Ecto neural progenitor cell (in vitro differentiated cells): ENCODE results near the gene EFHB.
"Not testable (repeated sequence)": the region's sequence is repeated elsewhere in the genome, so short reads cannot be mapped to it uniquely, and the experiment has no call there.

Experiments used
- DNase-seq: peaks from one replicate; pipeline ENCODE4 v3.0.0-alpha.2; 2018; ENCODE audit warnings: low spot score

Gene EFHB

DNA sequence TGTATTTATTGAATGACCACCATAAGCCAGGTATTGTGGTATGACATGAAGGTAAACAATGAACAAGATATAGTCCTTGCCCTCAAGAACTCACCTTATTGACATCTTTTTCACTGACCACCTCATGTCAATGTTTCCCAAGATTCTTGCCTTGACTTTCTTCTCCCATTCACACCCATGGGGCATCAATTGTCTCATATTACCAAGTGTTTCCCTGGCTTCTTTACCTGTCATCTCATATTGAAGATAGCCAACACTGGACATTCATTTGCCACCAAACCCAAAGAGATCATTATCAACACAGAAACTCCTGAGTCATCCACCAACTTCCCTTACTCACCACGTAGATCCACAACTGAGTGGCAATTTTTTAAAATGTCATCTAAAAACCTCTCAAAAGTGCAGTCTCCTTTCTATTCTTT lies 2.2 kb downstream of the EFHB start:
- no peak for DNase-seq

GRCh38 chr3:19931180-19931692 lies 2.8 kb downstream of the EFHB start:
- no peak for DNase-seq

DNA sequence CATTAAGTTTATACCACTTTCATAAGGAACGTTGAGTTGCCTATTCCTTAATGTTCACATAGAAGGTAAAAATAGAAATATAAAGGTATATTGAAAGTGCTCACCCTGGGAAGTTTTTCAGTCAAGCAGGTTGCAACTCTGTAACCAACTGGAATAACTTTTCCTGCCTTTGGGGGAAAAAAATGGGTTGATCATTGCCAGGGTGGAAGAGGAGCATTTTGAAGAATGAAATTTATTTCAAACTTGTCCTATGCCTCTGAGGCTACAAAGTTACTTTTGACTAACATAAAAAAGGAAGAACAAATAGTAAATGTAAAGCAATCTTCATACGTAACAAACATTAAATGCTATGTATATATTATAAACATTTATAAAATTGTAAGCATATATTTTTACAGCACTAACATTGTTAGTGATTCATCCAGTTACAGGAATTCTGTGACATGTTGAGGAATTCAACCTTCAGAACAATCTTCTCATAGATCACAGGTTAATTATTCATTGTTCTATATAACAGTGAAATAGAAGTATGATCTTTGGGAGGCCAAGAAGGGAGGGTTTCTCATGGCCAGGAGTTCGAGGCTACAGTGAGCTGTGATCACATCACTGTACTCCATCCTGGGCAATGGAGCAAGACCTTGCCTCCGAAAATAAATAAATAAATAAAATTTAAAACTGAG lies 13.5 kb downstream of the EFHB start:
- DNase-seq = no peak

GRCh38 chr3:19917167-19917566 lies 16.9 kb downstream of the EFHB start:
- DNase-seq = no peak

DNA sequence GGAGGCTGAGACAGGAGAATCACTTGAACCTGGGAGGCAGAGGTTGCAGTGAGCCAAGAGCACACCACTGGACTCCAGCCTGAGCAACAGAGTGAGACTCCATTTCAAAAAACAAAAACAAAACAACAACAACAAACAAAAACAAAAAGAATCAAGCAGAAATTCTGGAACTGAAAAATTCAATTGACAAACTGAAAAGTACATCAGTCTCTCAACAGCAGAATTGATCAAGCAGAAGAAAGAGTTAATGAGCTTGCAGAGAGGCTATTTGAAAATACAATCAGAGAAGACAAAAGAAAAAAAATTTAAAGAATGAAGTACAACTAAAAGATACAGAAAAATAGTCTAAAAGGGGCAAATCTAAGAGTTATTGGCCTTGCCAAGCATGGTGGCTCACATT lies 22.6 kb downstream of the EFHB start:
- no peak for DNase-seq

GRCh38 chr3:19907523-19907922 lies 26.5 kb downstream of the EFHB start:
- no peak for DNase-seq

DNA sequence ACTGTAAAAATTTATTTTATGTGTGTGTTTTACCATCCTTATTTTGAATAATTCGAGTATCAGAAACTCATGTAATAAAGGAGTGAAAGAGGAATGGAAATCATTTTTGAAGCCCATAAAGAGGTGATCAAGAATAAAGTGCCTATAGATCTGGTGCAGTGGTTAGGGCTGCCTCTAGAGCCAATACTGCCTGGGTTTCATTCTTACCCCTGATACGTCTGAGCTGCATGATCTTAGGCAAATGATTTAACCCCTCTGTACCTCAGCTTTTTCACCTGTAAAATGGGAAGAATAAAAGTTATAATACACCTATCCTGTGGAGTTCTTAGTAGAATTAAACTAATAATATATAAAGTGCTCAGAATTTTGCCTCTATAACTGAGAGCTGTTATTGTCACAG lies 30.4 kb downstream of the EFHB start:
- no peak for DNase-seq

DNA sequence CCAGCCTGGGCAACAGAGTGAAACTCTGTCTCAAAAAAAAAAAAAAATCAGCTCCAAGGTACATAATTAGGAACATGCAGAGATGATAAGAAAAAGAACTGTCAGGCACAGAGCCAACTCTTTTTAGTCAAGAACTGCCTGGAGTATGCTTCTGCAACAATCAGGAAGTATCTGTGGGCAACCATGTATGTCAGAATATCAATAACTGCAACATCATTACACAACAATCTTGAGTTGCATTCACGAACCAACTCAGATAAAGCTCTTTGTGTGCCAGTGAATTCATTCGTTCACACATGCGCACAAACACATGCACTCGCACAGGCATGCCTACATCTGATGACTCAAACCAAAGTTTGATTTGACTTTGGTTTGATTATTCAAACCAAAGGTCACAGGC lies 32.1 kb downstream of the EFHB start:
- DNase-seq = no peak

- DNase-seq = no peak
Observed at GRCh38 chr3:19901337-19901736, 32.7 kb downstream of the EFHB start.

GRCh38 chr3:19899833-19900232 lies 34.2 kb downstream of the EFHB start:
- DNase-seq = not testable (repeated sequence)

GRCh38 chr3:19899264-19899663 lies 34.8 kb downstream of the EFHB start:
- no peak for DNase-seq

- no peak for DNase-seq
Observed at GRCh38 chr3:19898721-19899120, 35.3 kb downstream of the EFHB start.

GRCh38 chr3:19891740-19892139 lies 42.3 kb downstream of the EFHB start:
- DNase-seq = no peak

DNA sequence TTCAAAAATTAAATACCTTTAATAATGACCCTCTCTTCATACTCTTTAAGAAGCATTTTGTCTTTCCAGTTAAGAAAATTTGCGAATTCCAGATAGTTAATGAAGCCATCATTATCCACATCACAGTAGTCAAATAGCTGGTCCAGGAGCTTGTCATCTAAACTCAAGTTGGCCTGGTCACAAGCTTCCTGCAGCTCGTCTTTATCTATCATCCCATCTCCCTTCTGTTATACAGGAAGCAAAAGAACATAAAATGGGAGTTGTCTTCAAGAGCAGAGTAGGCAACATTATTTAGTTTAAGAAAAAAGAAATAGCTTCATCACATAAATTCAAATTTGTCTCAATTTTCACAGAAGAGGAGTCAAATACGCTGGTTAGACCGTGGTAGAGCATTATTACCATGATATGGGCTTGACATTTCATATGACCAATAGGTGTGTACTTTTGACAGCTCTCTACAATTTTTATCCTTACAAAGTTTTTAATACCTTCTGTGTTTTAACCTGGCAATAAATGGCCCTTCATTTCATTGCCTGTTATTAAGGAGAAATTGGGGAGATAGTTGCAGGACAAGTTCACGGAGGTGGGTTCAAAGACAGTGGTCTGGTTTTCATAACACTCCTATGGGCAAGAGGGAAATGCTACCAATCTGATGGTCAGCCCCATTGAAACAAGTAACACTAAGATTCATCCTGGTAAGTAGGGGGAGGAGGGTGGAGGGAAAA lies 45.4 kb downstream of the EFHB start:
- no peak for DNase-seq

DNA sequence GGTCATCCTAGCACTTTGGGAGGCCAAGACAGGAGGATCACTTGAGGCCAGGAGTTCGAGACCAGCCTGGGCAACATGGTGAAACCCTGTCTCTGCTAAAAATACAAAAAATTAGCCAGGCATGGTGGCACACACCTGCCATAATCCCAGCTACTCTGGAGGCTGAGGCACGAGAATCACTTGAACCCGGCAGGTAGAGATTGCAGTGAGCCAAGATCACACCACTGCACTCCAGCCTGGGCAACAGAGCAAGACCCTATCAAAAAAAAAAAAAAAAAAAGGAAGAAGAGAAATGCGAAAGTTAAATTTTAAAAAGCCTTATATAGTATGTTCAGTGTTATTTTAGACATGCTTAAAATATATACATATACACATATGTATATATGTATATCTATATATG lies 46.9 kb downstream of the EFHB start:
- not testable (repeated sequence) for DNase-seq

GRCh38 chr3:19886404-19886803 lies 47.6 kb downstream of the EFHB start:
- no peak for DNase-seq

GRCh38 chr3:19885468-19885867 lies 48.5 kb downstream of the EFHB start:
- DNase-seq = no peak

- no peak for DNase-seq
Observed at GRCh38 chr3:19881852-19882251, 52.2 kb downstream of the EFHB start.

DNA sequence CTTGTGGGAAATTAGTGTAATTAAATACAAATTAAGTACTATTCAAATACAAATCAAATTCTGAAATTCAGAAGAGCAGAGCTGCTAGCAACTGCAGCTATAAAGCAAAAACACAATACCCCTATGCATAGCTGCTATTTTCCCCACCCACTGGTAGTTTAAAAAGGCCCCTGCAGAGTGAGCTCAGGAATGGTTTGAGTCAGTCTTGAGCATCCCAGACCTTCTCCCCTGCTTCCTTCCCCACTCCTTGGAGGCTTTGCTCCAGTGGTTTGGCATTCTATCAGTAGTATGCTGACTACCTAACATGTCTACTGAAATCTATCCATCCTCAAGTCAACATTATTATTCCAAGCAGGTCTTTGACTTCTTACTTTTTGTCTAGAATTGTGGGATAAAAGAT lies 53.0 kb downstream of the EFHB start:
- no peak for DNase-seq

DNA sequence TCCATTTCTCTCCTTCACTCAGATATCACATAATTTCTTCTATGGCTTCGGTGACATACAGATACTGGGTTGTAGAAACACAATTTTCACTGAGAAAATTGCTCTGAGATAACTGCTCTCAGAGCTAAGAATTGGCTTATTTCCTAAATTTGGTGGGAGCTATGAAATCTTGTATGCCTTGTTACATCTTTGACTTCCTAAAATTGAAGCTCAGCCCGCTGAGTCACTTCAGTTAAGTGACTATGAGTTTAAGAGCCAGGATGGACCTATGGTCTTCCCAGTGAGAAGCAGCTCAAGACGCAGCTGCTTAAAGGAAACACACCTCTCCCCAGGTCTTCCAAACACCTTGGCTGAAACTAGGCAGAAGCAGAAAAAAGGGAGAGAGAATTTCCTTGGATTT lies 56.4 kb downstream of the EFHB start:
- no peak for DNase-seq

DNA sequence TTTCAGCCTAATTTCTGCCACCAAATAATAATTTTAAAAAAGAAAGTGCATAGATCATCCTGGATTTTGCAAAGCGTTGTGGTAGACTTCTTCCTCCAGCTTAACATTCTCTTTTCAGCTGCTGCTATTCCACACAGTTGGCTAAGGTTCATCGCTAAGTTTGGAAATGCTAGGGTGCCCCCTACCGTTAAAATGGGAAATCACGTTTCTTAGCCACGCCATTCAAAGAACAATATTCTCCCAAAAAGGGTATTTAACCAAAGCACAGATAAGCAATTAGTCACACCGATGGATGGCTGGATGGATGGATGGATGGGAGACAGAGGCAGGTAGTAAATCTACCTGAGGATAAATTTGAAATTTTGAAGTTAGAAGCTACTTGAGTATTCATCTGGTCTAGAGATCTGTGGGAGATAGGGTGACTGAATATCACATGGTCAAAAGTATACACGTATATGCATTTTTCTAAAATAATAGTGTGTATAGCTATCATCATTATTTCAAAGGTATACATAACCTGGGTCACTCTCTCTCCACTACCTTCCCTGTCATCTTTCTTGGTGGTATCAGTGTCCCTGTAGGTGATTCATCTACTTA lies 67.2 kb downstream of the EFHB start:
- peak; percentile 58 for DNase-seq

DNA sequence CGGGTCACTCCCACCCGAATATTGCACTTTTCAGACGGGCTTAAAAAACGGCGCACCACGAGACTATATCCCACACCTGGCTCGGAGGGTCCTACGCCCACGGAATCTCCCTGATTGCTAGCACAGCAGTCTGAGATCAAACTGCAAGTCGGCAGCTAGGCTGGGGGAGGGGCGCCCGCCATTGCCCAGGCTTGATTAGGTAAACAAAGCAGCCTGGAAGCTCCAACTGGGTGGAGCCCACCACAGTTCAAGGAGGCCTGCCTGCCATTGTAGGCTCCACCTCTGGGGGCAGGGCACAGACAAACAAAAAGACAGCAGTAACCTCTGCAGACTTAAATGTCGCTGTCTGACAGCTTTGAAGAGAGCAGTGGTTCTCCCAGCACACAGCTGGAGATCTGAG lies 78.7 kb downstream of the EFHB start:
- not testable (repeated sequence) for DNase-seq

DNA sequence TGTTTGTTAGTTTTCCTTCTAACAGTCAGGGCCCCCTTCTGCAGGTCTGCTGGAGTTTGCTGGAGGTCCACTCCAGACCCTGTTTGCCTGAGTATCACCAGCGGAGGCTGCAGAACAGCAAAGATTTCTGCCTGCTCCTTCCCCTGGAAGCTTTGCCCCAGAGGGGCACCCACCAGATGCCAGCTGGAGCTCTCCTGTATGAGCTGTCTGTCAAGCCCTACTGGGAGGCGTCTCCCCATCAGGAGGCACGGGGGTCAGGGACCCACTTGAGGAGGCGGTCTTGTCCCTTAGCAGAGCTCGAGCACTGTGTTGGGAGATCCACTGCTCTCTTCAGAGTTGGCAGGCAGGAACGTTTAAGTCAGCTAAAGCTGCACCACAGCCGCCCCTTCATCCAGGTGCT lies 87.4 kb downstream of the EFHB start:
- not testable (repeated sequence) for DNase-seq
